ENCODE results near the gene IGHMBP2.

GRCh38 chr11:68956142-68956541, 52.5 kb downstream of the IGHMBP2 start:
- TF ChIP-seq CTCF (IDR thresholded peaks at IDR 0.05) = no peak; the same call in 1 of the 2 replicates
- TF ChIP-seq POLR2AphosphoS5 (IDR thresholded peaks at IDR 0.05; ENCODE audit: low read depth, low read length) = no peak
- no peak for TF ChIP-seq SIN3A (IDR thresholded peaks at IDR 0.05; ENCODE audit: borderline replicate concordance, insufficient read depth, low read depth, low read length)
- TF ChIP-seq TCF7L2 (IDR thresholded peaks at IDR 0.05; ENCODE audit: low read depth, low read length) = no peak

All from Panc1 (cell line).